CD4-positive, CD25-positive, alpha-beta regulatory T cell (primary cell): ENCODE measurements around the gene ID1. TPM values are rescaled to one million over a fixed set of nuclear protein-coding genes. Genes with fewer than 3 reads are reported as not detected.
A peak's percentile ranks its signal among the peaks of the same experiment; 100 is the strongest.
"Not testable (repeated sequence)": the region's sequence is repeated elsewhere in the genome, so short reads cannot be mapped to it uniquely, and the experiment has no call there.

Experiments
- ATAC-seq, 2 donors: fragments of 150-1000 bp; cut with Tn5 transposase; one replicate each; pipeline ENCODE4 v1.10.0; 2021; ENCODE audit warnings: low read depth in 2 of 2, moderate number of reproducible peaks in 2 of 2, moderate library complexity in 1 of 2
- DNase-seq, 3 donors: peaks; one replicate each; pipeline versions ENCODE4 v3.0.0 to v3.0.0-alpha.2; 2012 to 2022; ENCODE audit warnings: mixed read lengths in 1 of 3
- H3K27ac ChIP-seq: one replicate; pipeline ENCODE4 v1.7.0; 2013; ENCODE audit warnings: mild to moderate bottlenecking, low read length; ENCODE audit not compliant: insufficient read depth, poor library complexity, severe bottlenecking
- H3K27me3 ChIP-seq: one replicate; pipeline ENCODE4 v1.7.0; 2013; ENCODE audit warnings: low read length; ENCODE audit not compliant: control insufficient read depth, insufficient read depth
- H3K36me3 ChIP-seq: one replicate; pipeline ENCODE4 v1.7.0; 2013; ENCODE audit warnings: mild to moderate bottlenecking, low read length, moderate library complexity; ENCODE audit not compliant: control insufficient read depth, insufficient read depth
- H3K4me1 ChIP-seq: 2 replicates; pipeline ENCODE4 v1.7.0; 2013; ENCODE audit warnings: mild to moderate bottlenecking, low read length; ENCODE audit not compliant: insufficient read depth, control insufficient read depth, poor library complexity, severe bottlenecking
- H3K4me3 ChIP-seq: one replicate; pipeline ENCODE4 v1.7.0; 2013; ENCODE audit warnings: low read depth, mild to moderate bottlenecking, low read length, moderate library complexity
- H3K9me3 ChIP-seq, 2 experiments: 1 replicate in 1 of 2; 2 replicates in 1 of 2; pipeline ENCODE4 v1.7.0; 2013; ENCODE audit warnings: low read length in 2 of 2, mild to moderate bottlenecking in 1 of 2, moderate library complexity in 1 of 2; ENCODE audit not compliant: control insufficient read depth in 2 of 2
- H3K27ac Mint-ChIP-seq, 3 donors: one replicate each; pipeline ENCODE4 v1.8.0; 2020 to 2022; ENCODE audit warnings: mild to moderate bottlenecking in 3 of 3, mixed read lengths in 3 of 3, moderate library complexity in 2 of 3
- H3K27me3 Mint-ChIP-seq: one replicate; pipeline ENCODE4 v1.8.0; 2022; ENCODE audit warnings: mild to moderate bottlenecking, mixed read lengths
- H3K36me3 Mint-ChIP-seq: one replicate; pipeline ENCODE4 v1.8.0; 2020; ENCODE audit warnings: mixed read lengths
- H3K4me1 Mint-ChIP-seq, 4 donors: one replicate each; pipeline ENCODE4 v1.8.0; 2020 to 2022; ENCODE audit warnings: mixed read lengths in 4 of 4, mild to moderate bottlenecking in 1 of 4
- H3K4me3 Mint-ChIP-seq, 4 donors: one replicate each; pipeline ENCODE4 v1.8.0; 2020 to 2022; ENCODE audit warnings: mild to moderate bottlenecking in 4 of 4, mixed read lengths in 4 of 4, moderate library complexity in 3 of 4
- H3K9me3 Mint-ChIP-seq, 7 donors: one replicate each; pipeline ENCODE4 v1.8.0; 2020 to 2022; ENCODE audit warnings: mixed read lengths in 7 of 7, mild to moderate bottlenecking in 3 of 7, moderate library complexity in 2 of 7
- polyA plus RNA-seq, 4 donors: library from polyadenylated mRNA; unstranded; fragments of 300-500 nt; fragmentation: Illumina TruSeq; gene quantifications; one replicate each; pipeline ENCODE4 v1.2.3, GENCODE V29; 2021
- total RNA-seq: library from RNA; stranded (reverse); gene quantifications from one replicate; pipeline ENCODE4 v1.2.3, GENCODE V29; 2022

The ID1 gene
- total and polyA plus RNA-seq, 5 donors from 2014 or later: 0.71 to 9.4 (median 1.1) TPM

DNA sequence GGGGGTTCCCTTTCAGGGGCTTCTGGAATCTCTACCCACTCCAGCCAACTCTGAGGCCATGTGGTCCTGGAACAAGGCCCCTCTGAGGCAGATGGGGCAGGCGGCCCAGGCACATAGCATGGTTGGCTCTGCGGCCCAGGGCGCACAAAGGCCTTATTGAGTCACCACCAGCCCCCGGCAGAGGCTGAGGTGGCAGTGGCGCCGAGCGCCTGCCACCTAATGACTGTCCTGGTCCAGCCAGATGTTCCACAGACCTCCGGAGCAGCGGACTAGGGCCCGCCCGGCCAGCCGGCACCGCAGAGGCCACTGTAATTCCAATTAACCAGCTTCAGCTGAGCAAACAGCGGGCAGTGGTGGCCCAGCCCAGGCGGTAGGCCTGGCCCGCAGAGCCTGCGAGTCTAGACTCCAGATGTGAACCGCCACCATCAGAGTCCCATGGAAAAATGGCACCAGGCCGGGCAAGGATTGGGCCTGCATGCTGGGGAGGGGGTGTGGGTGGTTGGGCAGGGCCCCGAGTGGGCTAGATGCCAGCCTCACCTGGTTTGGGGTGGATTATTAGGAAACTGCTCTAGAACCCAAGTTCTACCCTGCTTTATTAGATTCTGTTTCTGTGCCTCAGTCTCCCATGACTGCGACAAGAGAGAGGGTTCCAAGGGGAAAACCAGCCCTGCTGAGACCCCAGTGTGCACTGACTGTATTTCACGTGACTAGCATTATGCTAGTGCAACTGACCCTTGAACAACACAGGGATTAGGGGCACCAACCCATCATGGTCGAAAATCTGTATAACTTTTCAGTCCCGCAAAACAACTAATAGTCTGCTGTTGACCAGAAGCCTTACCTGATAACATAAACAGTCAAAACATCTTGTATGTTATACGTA is 34.1 kb upstream of the ID1 start:
- ATAC-seq: no peak
- peaks cover 5% of the 10 kb centered on the region for H3K36me3 ChIP-seq
- H3K36me3 Mint-ChIP-seq: peaks cover 3% of the 10 kb centered on the region
- H3K4me3 ChIP-seq: no peak overlapping the region
- H3K4me1 Mint-ChIP-seq: peaks cover 0 to 32% (median 23%) of the 10 kb centered on the region in 4 donors
- no peak for DNase-seq
- peak overlapping the region; percentile 64 to 89 (median 83) for H3K4me3 Mint-ChIP-seq
- peak overlapping the region in 2 of 3 donors; percentile 80 to 90 for H3K27ac Mint-ChIP-seq
- H3K27ac ChIP-seq: no peak overlapping the region
- H3K9me3 Mint-ChIP-seq: no peaks in the 10 kb centered on the region
- H3K9me3 ChIP-seq: no peaks in the 10 kb centered on the region
- H3K27me3 ChIP-seq: no peaks in the 10 kb centered on the region
- H3K4me1 ChIP-seq: peaks cover 21% of the 10 kb centered on the region
- H3K27me3 Mint-ChIP-seq: no peaks in the 10 kb centered on the region

- Mint-ChIP-seq H3K36me3 (peaks cover 3% of the 10 kb centered on the region), H3K4me1 (peaks cover under 1 to 32% (median 21%) of the 10 kb centered on the region in 4 donors), H3K27me3 (no peaks in the 10 kb centered on the region), H3K27ac (peak overlapping the region; percentile 90 to 96 (median 93)), H3K4me3 (peak overlapping the region; percentile 85 to 93 (median 88)), H3K9me3 (no peaks in the 10 kb centered on the region)
- Histone ChIP-seq H3K4me3 (peak overlapping the region; percentile 75), H3K27me3 (no peaks in the 10 kb centered on the region), H3K9me3 (no peaks in the 10 kb centered on the region), H3K27ac (peak overlapping the region; percentile 78), H3K4me1 (peaks cover 15% of the 10 kb centered on the region), H3K36me3 (peaks cover 2% of the 10 kb centered on the region)
- ATAC-seq (no peak), DNase-seq (peak in 1 of 3 donors; percentile 30)
Observed at GRCh38 chr20:31572042-31572700, 32.9 kb upstream of the ID1 start.

- H3K27me3 ChIP-seq: no peaks in the 10 kb centered on the region
- peak; percentile 76 to 88 (median 83) for DNase-seq
- H3K4me3 ChIP-seq: peak overlapping the region; percentile 78
- peaks cover 15% of the 10 kb centered on the region for H3K4me1 ChIP-seq
- Mint-ChIP-seq H3K27me3 (no peaks in the 10 kb centered on the region), H3K4me3 (peak overlapping the region; percentile 85 to 96 (median 90)), H3K27ac (peak overlapping the region; percentile 91 to 96 (median 95)), H3K9me3 (peaks cover 0 to 1% (median 0%) of the 10 kb centered on the region in 7 donors), H3K36me3 (peaks cover 2% of the 10 kb centered on the region), H3K4me1 (peaks cover 5 to 36% (median 22%) of the 10 kb centered on the region in 4 donors)
- ATAC-seq: peak; percentile 90
- peak overlapping the region; percentile 78 for H3K27ac ChIP-seq
- no peaks in the 10 kb centered on the region for H3K9me3 ChIP-seq
- H3K36me3 ChIP-seq: peaks cover 2% of the 10 kb centered on the region
Observed at GRCh38 chr20:31572701-31573554, 32.2 kb upstream of the ID1 start.

- H3K4me1 Mint-ChIP-seq: peaks cover 5 to 37% (median 21%) of the 10 kb centered on the region in 4 donors
- no peak for ATAC-seq
- no peaks in the 10 kb centered on the region for H3K36me3 Mint-ChIP-seq
- Histone ChIP-seq H3K9me3 (no peaks in the 10 kb centered on the region), H3K36me3 (no peaks in the 10 kb centered on the region), H3K4me1 (peaks cover 15% of the 10 kb centered on the region), H3K4me3 (peak overlapping the region; percentile 78), H3K27ac (peak overlapping the region; percentile 78), H3K27me3 (no peaks in the 10 kb centered on the region)
- peaks cover 0 to 3% (median 0%) of the 10 kb centered on the region in 7 donors for H3K9me3 Mint-ChIP-seq
- DNase-seq: no peak
- peak overlapping the region; percentile 85 to 96 (median 90) for H3K4me3 Mint-ChIP-seq
- no peaks in the 10 kb centered on the region for H3K27me3 Mint-ChIP-seq
- peak overlapping the region; percentile 83 to 95 (median 91) for H3K27ac Mint-ChIP-seq
Observed at GRCh38 chr20:31573555-31574321, 31.4 kb upstream of the ID1 start.

DNA sequence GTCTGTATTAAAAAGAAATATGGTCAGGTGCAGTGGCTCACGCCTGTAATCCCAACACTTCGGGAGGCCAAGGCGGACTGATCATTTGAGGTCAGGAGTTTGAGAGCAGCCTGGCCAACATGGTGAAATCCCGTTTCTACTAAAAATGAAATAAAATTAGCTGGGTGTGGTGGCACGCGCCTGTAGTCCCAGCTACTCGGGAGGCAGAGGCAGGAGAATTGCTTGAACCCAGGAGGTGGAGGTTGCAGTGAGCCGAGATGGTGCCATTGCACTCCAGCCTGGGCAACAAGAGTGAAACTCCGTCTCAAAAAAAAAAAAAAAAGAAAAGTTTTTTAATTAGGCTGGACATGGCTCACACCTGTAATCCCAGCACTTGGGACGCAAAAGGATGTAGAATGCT is 30.1 kb upstream of the ID1 start:
- peaks cover 5 to 32% (median 21%) of the 10 kb centered on the region in 4 donors for H3K4me1 Mint-ChIP-seq
- not testable (repeated sequence) for H3K27me3 ChIP-seq, H3K27ac Mint-ChIP-seq, DNase-seq, H3K9me3 ChIP-seq, H3K4me3 ChIP-seq, H3K36me3 ChIP-seq, H3K27ac ChIP-seq, H3K36me3 Mint-ChIP-seq, ATAC-seq, H3K4me3 Mint-ChIP-seq, H3K27me3 Mint-ChIP-seq, H3K9me3 Mint-ChIP-seq
- peaks cover 15% of the 10 kb centered on the region for H3K4me1 ChIP-seq

- H3K9me3 ChIP-seq: no peaks in the 10 kb centered on the region
- Mint-ChIP-seq H3K9me3 (peaks cover 0 to 3% (median 0%) of the 10 kb centered on the region in 7 donors), H3K27me3 (peaks cover 8% of the 10 kb centered on the region), H3K4me3 (peak overlapping the region in 1 of 4 donors; percentile 51), H3K27ac (no peak overlapping the region), H3K4me1 (peaks cover 5 to 25% (median 18%) of the 10 kb centered on the region in 4 donors), H3K36me3 (no peaks in the 10 kb centered on the region)
- no peak for DNase-seq
- H3K27me3 ChIP-seq: no peaks in the 10 kb centered on the region
- no peak overlapping the region for H3K27ac ChIP-seq
- ATAC-seq: no peak
- no peak overlapping the region for H3K4me3 ChIP-seq
- H3K36me3 ChIP-seq: no peaks in the 10 kb centered on the region
- H3K4me1 ChIP-seq: peaks cover 15% of the 10 kb centered on the region
Observed at GRCh38 chr20:31576751-31577150, 28.3 kb upstream of the ID1 start.
